ENCODE data around the gene ALX4. TPM values are rescaled to one million over a fixed set of nuclear protein-coding genes. Genes with fewer than 3 reads are reported as not detected.

Gene ALX4
- polyA plus RNA-seq, 4 donors = 0.08 to 0.24 (median 0.20) TPM

DNA sequence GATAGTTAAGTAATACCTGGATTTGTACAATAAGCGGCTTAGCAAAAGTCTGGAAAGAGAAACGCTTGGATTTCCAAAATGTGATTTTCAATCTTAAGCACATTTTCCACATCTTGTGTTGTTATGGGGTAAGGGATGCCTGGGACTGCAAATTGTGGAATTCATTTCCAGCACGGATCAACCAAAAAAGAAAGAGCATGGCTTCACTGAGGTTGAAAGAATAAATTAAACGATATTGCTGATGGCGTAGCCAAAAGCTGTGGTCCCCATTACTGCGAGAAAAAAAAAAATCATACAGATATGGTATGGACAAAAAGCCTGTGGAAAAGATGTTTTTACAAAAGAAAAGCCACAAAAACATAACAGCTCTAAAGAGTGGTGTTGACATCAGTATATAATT lies 26.0 kb upstream of the ALX4 start:
- no peak for DNase-seq (ENCODE audit: low read depth in 4 of 4, low spot score in 2 of 4)

DNA sequence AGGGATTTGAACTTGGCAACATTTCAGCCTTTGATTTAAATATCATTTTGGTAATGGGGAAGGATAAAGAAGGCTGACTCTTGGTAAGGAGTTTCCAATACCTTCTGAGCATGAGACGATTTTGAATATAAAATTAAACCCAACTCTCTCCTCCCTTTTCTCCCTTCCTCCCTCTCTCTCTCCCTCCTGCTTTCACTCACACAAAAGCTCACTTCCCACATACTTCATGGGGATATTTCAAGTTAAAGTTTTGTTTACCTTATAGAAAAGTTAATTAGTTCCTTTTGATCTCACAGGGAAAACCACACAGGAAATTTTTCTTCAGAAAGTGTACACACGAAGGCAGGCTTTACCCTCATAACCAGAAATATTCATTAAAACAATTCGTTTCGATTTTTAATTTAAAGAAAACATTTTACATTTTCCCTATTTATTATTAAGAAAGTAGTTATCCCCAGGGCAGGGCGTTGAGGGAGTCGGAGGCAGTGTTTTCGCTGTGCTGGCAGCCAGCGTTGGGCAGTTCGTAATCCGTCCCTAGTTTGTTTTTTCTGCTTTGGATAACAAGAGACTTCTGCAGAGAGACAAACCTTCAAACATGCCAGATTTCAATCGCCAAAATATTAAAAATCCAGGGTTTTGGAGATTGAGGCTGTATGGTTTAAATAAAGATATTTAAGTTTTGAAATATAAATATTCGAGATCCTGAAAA lies 25.3 kb upstream of the ALX4 start:
- DNase-seq (ENCODE audit: low read depth in 4 of 4, low spot score in 2 of 4) = no peak

DNA sequence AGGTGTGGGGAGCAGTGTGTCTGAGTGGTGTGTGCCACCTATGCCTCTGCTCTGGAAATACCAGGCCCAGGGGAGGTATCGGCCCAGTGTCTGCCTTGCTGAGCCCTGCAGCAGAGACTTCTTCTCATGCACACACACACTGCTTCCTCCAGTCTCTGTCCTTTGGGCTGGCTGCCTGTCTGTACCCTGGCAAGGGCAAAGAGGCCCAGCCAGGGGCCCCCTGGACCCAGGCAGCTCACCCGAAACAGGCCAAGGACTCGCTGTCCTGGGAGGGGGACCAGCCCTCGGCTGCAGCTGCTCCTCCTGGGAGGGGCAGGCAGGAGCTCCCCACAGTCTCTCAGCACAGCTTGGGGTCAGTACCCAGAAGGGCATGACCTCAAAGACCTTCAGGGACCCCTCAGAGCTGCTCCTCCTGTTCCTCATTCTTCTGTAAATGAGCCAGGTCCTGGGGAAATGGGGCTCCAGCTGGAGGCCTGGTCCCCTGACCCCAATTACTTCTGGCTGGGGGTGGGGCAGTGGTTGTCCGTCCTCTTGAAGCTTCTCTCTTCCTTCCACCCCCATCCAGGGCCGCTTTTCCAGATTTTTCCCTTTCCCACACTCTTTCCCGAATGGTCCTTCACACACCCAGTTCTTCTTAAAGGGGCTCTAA lies 24.5 kb upstream of the ALX4 start:
- DNase-seq (ENCODE audit: low read depth in 4 of 4, low spot score in 2 of 4) = no peak

DNA sequence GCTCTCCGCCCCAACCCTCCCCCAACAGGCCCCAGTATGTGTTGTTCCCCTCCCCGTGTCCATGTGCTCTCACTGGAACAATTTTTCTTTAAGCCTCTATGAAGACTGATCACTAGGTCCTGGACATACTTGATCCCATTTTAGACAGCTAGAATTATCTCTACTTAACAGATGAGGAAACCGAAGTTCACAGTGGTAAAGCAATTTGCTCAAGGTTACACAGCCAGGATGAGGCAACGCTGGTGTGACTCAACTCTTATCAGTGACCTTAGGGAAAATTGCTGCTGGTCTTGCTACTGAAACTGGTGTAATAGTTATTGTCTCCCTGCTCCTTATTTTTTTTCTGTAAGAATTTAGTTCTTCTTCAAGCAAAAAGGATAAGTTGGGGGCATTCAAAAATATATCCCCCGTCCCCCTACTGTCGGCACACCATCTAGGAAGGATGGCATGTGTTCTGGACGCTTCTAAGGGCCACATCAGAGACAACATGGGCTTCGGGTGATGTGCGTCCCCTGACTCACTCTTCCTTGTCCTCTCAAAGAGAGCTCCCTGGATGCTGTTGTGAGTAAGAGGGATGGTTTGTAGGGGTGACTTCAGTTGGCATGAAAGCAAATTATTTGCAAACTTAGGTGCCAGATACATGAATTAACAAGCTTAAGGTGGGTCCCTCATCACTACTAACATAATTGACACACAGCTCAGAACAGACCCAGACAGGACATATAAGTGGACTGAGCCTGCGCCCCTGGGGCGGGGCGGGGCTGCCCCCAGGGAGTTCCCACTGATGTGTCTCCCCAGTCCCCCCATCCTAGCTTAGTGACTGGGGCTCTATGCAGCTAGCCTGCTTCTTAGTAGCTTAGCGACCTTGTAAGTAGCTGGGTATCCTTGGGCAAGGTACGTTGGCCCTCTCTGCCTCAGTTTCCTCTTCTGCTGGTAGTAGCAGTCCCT lies 23.6 kb upstream of the ALX4 start:
- no peak for DNase-seq (ENCODE audit: low read depth in 4 of 4, low spot score in 2 of 4)

DNA sequence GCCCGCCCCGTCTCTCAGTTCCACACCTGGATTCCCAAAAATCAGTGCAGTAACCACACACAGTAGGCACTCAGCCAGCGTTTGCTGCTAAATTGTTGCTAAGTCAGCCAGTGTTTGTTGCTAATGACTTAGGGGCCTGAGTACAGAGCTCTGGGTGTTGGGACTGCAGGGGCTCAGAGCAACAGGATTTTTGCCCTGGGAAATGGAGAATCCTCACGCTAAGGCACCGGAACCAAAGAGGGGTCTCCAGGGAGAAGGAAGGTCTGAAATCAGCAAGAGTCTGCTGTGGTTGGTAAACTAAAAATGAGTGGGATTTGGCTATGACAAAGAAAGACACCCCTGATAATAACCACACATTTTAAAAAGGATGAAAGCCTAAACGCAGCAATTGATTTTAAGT lies 22.7 kb upstream of the ALX4 start:
- DNase-seq (ENCODE audit: low read depth in 4 of 4, low spot score in 2 of 4) = no peak

DNA sequence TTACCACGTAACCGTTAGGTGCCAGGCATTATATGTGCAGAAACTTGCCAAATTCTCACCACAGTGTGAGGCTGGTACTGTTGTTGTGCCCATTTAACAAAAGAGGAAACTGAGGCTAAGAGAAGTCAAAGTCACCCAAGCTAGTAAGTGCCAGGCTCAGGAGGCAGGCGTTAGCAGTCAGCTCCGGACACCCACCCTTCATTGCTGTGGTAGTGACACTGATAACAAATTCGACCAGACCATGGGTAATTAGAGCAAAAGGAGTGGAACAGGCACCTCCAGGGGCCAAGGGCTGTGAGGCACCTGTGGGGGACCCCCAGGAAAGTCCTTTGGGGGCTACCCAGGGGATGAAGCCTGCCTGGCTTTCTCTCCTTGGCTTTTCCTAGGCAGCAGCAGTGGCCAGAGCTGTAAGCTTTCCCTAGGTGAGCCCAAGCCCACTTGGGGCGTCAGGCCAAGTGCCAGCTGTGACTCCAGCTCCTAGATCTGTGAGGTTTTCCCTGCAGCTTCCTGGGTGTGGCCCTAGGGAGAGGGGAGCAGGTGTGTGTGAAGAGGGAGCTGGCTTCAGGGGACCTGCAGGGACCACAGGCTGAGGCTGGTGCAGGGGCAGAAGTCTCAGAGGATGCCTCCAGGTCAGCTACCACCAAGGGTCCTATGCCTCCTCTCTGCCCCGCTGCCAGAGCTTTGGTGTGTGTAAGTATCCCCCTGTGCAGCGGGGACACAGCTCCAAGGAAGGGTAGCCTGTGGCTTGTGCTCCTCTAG lies 19.7 kb upstream of the ALX4 start:
- no peak for DNase-seq (ENCODE audit: low read depth in 4 of 4, low spot score in 2 of 4)

DNA sequence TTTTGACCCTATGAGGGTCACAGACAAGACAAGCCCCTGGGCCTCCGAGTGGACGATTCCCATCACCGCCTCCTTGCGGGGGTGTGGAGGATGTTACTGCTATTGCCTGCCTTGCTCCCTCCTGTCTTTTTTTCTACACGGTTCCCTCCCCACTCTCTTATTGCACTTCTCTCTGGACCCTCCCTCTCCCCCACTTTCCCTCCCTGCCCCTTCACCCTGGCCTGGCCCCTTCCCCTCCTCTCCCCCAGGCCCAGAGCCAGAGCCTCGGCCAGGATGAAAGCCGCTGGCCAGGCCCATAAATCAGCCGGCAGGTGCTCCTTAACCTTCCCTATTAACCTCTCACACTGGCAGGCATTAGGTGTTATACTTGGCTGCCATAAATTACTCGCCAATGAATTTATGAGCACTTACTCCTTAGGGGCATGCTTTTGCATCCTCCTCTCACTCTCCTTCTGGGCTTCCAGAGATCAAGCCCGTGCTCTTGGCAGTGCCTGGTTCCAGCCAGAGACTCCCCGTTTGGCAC lies 18.3 kb upstream of the ALX4 start:
- no peak for DNase-seq (ENCODE audit: low read depth in 4 of 4, low spot score in 2 of 4)

DNA sequence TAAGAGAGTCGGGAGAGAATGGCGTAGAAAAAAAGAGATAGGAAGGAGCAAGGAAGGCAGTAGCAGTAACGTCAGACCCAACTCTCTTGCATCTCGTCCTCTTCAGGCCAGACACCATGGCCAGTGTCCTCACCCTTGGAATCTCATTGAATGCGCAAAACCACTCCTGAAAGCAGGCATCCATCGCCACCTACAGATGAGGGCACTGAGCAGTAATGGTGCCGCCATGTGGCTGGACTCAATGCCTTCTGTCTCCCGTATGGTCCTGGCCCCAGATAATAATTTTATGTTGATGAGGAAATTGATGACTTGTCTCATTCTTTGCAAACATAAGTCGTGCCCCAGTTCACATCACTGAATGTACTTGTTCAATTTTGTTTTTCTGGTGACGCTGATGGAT lies 17.8 kb upstream of the ALX4 start:
- DNase-seq (ENCODE audit: low read depth in 4 of 4, low spot score in 2 of 4) = no peak

DNA sequence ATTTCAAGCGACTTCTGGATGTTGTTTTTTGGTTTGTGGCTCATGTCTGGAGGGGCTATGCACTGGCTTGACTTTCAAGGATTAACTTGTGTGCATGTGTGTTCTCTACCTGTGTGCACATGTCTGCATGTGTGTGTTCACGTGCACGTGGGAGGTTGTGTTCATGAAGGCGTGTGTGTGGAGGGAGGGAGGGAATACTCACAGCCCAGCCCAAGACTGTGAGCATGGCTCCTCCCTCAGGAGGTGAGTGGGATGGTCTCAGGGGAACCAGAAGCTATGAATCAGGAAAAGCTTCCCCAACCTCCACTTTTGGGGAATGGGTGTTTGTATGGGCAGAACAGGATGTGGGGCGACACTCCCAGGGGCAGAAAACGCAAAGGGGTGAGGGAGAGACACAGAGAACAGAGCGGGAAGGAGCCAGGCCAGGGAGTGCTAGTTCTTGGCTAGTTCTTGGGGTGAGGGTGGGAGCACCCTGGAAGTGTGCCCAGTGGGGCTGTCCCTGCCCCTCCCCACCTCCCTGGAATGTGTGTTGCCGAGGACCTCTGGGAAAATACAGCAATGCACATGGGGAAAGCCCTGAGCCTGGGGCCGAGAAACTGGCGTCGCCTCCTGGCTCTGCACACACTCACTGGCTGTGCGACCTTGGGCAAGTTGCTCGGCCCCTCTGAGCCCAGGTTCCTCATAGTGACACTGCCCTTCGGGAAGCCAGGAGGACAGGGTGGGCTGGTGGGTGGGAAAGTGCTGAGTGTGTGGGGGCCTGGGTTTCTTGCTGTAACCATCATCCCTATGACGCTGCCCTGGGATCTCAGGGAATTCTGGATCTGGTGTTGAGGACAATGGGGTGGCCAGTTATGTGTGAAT lies 16.9 kb upstream of the ALX4 start:
- no peak for DNase-seq (ENCODE audit: low read depth in 4 of 4, low spot score in 2 of 4)

DNA sequence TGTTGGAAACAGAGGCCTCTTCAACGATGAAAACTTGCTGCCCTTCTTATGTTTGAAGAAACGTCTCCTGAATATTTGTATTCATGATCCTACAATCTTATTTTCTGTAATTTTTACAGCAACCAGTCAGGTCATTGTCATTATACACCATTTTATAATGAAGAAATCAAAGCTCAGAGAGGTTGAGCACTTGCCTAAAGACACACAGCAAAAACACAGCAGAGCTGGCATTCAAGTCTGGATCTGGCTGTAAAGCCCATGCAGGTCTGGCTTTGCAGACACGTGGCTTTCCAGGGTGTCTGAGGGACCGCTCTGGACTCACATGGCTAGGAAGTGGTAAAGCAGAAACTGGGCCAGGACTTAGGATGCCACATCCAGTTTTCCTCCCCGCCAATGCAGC lies 15.8 kb upstream of the ALX4 start:
- no peak for DNase-seq (ENCODE audit: low read depth in 4 of 4, low spot score in 2 of 4)

DNA sequence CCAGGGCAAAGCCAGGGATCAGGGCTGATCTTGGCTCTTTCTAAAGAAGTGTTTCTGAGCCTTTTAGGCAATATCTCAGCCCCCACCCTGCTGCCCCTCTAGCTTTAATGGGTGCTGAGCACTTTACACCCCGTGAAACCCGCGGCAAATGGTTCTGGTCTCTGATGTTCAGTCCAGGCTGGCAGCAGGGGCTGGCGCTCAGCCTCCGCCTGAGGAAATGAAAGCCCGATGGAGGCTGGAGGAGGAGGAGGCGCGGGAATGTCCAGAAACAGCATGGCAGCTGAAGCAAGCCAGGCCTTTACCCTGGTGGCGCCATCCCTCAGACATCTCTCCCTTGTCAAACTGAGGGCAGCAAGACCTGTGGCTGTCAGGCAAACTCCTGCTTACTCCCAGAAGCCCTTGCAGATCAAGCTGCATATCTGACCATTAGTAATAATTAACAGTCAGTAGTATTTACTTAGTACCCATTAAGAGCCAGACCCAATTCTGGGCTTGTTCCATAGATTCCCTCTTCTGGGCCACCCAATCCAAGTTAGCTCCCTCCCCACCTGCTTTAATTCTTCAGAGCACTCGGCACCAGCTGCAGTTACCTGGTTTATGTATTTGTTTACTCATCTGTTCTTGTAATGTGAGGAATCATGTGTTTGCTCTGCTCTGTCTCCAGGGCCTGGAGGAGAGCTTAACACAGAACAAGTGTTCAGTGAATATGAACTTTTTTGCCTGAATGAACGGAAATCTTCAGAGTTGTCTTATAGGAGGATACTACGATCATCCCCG lies 15.0 kb upstream of the ALX4 start:
- DNase-seq (ENCODE audit: low read depth in 4 of 4, low spot score in 2 of 4) = no peak

DNA sequence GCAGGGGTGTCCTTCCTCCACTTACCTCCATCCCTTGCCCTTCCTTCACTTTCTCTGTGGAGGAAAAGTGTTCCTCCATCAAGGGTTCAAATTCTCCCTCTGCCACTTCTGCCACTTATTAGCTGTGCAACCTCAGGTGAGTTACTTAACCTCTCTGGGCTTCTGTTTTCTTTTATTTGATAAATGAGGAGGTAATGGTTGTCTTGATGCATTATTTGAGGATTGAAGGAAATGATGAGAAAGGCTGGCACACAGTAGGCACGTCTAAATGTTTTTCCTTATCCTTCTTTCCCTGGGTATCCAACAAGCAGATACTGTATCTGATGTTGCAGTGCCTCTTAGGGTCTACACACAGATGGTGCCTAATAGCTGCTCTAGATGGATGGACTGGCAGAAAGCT lies 14.3 kb upstream of the ALX4 start:
- no peak for DNase-seq (ENCODE audit: low read depth in 4 of 4, low spot score in 2 of 4)

DNA sequence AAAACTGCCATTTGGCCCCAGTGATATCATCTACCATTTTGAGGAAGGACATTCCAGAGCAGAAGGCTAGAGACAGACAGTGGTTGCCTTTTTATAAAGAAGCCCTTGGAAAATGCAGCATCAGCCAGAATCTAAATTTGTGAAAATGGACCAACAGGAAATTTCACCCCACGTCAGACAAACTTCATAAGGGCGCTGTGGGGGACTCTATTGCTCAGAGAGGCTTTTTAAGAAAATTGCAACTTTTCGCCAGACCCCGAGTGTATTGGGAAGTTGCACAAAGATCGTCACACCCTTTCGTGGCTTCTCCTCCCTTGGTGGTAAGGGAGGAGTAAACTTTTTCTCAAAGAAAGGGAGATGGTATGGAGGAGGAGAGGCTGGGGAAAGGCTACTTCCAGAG lies 12.3 kb upstream of the ALX4 start:
- DNase-seq (ENCODE audit: low read depth in 4 of 4, low spot score in 2 of 4) = no peak

DNA sequence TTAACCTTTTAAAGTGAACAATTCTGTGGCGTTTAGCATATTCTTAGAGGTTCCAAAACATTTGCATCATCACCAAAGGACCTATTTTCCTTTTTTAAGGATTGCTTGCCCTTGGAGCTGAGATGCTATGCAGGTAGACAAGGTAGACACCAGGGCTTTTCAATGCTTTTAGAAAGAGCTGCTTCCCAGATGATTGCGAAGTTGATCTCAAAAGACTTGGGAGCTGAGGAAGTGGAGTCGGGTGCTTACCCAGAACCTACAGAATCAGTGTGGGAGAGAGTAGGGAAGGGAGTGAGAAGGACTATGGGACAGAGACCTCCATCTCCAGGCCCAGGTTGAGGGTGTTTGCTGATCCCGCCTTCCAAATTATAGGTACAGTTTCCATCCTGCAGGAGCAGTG lies 11.1 kb upstream of the ALX4 start:
- DNase-seq (ENCODE audit: low read depth in 4 of 4, low spot score in 2 of 4) = no peak

DNA sequence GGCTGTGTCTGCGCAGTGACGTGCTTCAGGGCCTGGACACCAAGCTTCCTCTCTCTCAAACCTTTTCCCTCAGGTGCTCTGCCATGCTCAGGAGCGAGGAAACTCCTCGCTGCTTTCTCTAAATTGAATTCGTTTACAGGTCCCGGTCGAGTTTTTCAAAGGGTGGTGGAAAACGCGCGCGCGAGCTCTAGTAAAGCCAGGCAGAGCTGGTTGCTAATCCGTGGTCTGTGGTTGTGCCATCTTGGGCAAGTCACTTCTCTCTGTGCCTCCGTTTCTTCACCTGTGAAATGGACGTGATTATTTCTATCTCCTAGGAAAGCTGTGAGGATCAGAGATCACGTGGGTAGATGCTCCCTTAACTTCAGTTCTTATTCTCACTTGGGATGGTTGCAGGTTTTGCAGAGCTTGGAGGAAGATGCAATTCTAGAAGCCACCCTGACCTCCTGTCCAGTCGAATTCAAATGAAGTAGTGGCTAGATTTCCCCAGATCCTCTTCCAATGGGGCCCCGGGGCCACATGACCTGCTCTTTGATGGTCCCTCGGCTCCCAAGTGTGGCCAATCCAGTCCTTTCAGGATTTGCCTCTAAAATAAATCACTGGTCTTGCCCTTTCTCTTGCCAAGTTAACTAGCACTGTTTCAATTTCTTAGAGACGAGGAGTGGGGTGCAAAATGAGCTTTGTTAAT lies 10.5 kb upstream of the ALX4 start:
- DNase-seq (ENCODE audit: low read depth in 4 of 4, low spot score in 2 of 4) = no peak

DNA sequence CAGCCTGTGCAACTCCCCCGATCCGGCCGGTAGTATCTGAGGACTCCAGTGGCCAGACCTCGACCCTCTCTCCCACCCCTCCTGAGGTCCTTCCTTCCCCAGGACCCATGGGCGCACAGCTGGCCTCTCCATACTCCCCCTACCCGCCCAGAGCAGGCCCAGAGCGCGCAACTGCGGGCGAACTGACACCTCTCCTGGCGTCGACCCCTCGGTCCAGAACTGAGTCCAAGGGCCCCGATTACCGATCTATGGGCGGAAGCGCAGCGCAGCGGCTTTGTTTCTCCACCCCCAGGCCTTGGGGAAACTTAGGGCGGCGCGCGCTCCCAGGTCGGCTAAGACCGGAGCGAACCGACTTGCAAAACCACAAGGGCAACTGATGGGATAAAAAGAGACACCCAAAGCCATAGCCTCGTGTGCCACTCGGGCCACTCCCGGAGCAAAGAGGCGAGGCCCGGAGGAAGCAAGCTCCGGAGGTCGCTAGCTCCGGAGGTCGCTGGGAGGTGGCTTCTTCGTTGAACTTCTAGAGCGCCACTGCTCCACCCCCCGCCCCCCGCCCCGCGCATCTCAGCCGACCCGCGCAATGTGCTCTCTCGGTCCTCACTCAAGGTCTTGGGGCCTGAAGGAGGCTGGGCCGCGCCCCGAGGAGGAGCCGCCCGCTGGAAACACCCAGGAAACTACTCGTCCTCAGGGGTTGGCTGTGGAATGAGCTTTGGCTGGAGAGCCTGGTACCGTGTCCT lies 9.8 kb upstream of the ALX4 start:
- no peak for DNase-seq (ENCODE audit: low read depth in 4 of 4, low spot score in 2 of 4)

DNA sequence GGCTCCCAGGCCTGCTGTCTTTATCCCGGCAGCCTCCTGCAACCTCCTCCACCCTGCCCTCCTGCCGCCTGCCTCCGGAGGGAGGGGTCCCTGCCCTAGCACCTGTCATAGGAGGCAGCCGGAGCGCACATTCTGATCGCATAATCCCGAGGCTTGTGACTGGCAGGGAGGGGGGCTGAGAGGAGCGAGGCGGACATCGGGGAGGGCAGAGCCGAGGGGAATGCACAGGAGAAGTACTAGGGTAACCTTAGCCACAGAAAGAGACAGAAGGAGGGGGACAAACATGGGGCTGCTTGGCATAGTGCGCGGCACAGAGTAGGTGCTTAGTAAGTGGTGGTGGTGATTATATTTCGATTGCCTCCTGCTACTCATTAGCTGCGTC lies 9.2 kb upstream of the ALX4 start:
- no peak for DNase-seq (ENCODE audit: low read depth in 4 of 4, low spot score in 2 of 4)

DNA sequence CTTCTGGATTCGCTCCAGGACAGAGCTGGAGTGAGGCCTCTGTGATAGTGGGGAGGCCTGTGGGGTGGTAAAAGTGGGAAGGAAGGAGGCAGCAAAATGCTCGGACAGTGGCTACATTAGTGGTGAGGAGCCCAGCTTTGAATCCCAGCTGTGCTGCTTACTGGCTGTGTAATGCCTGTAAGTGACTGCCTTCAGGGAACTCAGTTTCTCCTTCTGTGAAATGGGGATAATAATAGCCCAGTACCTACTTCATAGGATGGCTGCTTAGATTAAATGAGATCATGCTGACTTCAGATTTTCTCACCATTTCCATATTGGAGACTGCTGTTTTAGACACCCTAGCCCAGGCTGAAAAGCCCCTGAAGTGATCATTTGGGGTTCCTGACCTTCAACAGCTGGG lies 8.4 kb upstream of the ALX4 start:
- no peak for DNase-seq (ENCODE audit: low read depth in 4 of 4, low spot score in 2 of 4)
